ENCODE measurements around the gene USP48.

Gene USP48, protein sequence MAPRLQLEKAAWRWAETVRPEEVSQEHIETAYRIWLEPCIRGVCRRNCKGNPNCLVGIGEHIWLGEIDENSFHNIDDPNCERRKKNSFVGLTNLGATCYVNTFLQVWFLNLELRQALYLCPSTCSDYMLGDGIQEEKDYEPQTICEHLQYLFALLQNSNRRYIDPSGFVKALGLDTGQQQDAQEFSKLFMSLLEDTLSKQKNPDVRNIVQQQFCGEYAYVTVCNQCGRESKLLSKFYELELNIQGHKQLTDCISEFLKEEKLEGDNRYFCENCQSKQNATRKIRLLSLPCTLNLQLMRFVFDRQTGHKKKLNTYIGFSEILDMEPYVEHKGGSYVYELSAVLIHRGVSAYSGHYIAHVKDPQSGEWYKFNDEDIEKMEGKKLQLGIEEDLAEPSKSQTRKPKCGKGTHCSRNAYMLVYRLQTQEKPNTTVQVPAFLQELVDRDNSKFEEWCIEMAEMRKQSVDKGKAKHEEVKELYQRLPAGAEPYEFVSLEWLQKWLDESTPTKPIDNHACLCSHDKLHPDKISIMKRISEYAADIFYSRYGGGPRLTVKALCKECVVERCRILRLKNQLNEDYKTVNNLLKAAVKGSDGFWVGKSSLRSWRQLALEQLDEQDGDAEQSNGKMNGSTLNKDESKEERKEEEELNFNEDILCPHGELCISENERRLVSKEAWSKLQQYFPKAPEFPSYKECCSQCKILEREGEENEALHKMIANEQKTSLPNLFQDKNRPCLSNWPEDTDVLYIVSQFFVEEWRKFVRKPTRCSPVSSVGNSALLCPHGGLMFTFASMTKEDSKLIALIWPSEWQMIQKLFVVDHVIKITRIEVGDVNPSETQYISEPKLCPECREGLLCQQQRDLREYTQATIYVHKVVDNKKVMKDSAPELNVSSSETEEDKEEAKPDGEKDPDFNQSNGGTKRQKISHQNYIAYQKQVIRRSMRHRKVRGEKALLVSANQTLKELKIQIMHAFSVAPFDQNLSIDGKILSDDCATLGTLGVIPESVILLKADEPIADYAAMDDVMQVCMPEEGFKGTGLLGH

DNA sequence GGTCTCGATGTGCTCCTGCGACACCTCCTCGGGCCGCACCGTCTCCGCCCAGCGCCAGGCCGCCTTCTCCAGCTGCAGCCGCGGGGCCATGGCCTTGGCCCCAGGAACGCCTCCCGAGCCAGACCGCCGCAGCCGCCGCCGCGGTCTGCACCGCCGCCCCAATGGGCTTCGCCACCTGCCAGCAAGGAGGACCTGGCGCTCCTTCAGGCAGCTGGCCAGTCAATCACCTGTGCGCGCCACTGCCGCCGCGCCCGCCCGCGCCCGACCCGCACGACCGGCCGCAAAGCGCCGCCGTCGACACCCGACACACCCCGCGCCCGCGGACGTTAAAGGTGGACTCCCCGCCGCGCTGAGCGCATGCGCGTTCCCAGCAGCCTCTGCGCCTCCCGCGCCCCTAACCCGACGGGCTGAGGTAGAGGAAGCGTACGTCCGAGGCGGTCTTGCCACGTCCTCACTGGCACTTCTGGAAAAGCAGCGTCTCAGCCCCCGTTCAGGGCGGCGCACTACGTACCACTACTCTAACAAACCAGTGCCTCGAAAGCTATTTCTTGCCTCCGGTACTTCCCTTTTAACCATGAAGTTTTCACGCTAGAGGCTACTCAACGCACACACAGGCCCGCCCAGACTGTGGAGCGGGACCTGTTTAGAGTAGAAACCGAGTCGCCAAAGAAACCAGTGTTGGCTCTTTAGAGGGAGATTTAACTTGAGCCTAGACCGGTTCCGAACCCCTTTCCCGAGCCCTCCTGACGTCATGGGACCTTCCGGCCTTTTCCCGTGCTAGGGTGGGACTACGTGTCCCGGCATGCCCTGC is at the start of gene USP48:
Gene USP48 (minus strand): TSS at position 282 of the 811 bp plus-strand sequence. CDS start 192 bp downstream, at position 90.
- peak; percentile 99 for DNase-seq (ENCODE audit: extremely low read depth, insufficient read length)
- TF ChIP-seq, protein P1, sequence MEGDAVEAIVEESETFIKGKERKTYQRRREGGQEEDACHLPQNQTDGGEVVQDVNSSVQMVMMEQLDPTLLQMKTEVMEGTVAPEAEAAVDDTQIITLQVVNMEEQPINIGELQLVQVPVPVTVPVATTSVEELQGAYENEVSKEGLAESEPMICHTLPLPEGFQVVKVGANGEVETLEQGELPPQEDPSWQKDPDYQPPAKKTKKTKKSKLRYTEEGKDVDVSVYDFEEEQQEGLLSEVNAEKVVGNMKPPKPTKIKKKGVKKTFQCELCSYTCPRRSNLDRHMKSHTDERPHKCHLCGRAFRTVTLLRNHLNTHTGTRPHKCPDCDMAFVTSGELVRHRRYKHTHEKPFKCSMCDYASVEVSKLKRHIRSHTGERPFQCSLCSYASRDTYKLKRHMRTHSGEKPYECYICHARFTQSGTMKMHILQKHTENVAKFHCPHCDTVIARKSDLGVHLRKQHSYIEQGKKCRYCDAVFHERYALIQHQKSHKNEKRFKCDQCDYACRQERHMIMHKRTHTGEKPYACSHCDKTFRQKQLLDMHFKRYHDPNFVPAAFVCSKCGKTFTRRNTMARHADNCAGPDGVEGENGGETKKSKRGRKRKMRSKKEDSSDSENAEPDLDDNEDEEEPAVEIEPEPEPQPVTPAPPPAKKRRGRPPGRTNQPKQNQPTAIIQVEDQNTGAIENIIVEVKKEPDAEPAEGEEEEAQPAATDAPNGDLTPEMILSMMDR (IDR thresholded peaks at IDR 0.05; ENCODE audit: insufficient read depth, low read length, poor library complexity, severe bottlenecking), result no peak
- H3K4me3 ChIP-seq (replicated peaks; ENCODE audit: low read depth, low read length), result peak within 1 kb of the TSS; percentile 94
- H3K36me3 ChIP-seq (ENCODE audit: control insufficient read depth, insufficient read depth, low read length), result no peaks in the 10 kb centered on the region
- H3K27me3 ChIP-seq (replicated peaks; ENCODE audit: control insufficient read depth, insufficient read depth, low read length), result no peaks in the 10 kb centered on the region

DNA sequence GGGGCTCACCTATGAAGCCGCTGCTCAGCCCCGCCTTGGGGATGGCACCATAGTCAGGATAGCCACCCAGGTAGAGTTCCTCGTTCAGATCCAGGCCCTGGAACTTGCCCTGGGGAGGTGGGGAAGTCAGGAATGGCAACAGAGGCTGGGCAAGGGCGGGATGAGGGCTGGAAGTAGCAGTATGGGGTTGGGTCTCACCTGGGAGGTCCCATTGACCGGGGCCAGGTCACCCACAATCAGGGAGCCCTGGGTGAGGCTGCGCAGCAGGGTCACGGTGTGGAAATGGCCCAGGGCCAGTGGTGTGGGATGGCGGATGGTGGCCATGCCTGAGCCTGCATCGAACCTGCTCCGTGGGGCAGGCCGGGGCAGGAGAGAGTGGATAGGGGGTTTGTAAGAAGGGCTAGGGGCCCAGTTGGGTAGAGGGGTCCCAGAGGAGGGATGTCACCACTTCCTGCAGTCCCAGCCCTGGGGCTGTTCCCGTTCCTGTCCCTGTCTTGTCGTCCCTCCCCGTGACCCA is 48.6 kb upstream of the USP48 start:
- DNase-seq (ENCODE audit: extremely low read depth, insufficient read length), result no peak
- Histone ChIP-seq H3K4me3 (replicated peaks; ENCODE audit: low read depth, low read length) (no peak overlapping the region), H3K27me3 (replicated peaks; ENCODE audit: control insufficient read depth, insufficient read depth, low read length) (no peaks in the 10 kb centered on the region; the same call in 1 of the 2 replicates), H3K36me3 (ENCODE audit: control insufficient read depth, insufficient read depth, low read length) (no peaks in the 10 kb centered on the region)
- TF ChIP-seq, protein P1 (IDR thresholded peaks at IDR 0.05; ENCODE audit: insufficient read depth, low read length, poor library complexity, severe bottlenecking), result no peak

DNA sequence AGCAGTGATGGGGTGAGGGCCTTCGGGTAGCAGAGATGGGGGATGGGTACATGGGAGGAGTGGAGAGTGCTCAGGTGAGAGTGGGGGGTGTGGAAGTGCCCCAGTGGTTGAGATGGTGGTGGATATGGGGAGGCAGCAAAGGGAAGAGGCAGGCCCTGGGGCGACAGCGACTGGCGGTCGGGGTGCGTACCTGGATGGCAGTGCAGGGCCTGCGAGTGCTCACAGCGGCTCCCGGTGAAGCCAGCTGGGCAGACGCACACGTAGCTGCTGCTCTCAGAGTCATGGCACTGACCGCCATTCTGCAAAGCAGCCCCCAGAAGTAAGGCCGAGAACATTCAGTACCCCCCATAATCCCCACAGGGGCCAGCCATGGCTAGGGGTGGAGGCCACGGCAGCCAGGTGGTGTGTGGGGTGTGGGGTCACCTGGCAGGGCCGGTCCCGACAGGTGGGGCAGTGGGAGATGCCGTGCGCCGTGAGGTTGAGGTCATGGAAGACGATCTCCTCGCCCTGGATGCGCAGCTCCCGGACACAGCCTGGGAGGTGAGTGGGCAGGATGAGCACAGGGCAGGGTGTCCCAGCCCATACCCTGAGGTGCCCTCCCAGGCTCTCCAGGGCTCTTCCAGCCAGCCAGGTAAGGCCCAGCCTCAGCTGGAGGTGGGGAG is 48.0 kb upstream of the USP48 start:
- no peaks in the 10 kb centered on the region for H3K36me3 ChIP-seq (ENCODE audit: control insufficient read depth, insufficient read depth, low read length)
- TF ChIP-seq, protein P1 (IDR thresholded peaks at IDR 0.05; ENCODE audit: insufficient read depth, low read length, poor library complexity, severe bottlenecking), result no peak
- H3K4me3 ChIP-seq (replicated peaks; ENCODE audit: low read depth, low read length), result no peak overlapping the region
- no peaks in the 10 kb centered on the region; the same call in 1 of the 2 replicates for H3K27me3 ChIP-seq (replicated peaks; ENCODE audit: control insufficient read depth, insufficient read depth, low read length)
- DNase-seq (ENCODE audit: extremely low read depth, insufficient read length), result no peak

DNA sequence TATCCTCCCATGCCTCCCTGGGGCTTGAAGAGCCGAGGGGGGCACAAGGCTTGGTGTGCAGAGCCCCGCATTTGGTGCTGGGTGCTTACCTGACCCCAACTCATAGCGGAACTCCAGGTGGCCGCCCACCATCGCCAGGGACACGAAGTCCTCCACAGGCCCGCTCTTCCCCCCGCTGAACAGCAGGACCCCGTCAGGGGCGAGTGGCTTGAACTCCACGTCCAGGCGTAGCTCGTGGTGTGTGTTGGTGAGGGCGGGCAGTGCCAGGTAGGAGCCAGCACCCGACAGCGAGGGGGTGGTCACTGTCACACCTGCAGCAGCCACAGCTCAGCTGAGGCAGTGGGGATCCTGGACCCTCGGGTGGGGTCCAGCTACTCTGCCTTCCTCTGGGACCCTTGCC is 46.3 kb upstream of the USP48 start:
- TF ChIP-seq, protein P1 (IDR thresholded peaks at IDR 0.05; ENCODE audit: insufficient read depth, low read length, poor library complexity, severe bottlenecking), result no peak
- no peaks in the 10 kb centered on the region; the same call in 1 of the 2 replicates for H3K27me3 ChIP-seq (replicated peaks; ENCODE audit: control insufficient read depth, insufficient read depth, low read length)
- DNase-seq (ENCODE audit: extremely low read depth, insufficient read length), result no peak
- no peak overlapping the region for H3K4me3 ChIP-seq (replicated peaks; ENCODE audit: low read depth, low read length)
- H3K36me3 ChIP-seq (ENCODE audit: control insufficient read depth, insufficient read depth, low read length), result no peaks in the 10 kb centered on the region
